GM18867 (cell line): ENCODE data around the gene GRIK4.

Experiments
- ATAC-seq: cut with Tn5 transposase; IDR thresholded peaks from one replicate; pipeline ENCODE4 v1.9.1; 2021; ENCODE audit warnings: mild to moderate bottlenecking, moderate library complexity; ENCODE audit not compliant: unreplicated experiment

Gene GRIK4

GRCh38 chr11:120626791-120627190, 115.2 kb downstream of the GRIK4 start:
- no peak for ATAC-seq

GRCh38 chr11:120627327-120628163, 116.0 kb downstream of the GRIK4 start:
- ATAC-seq = no peak

GRCh38 chr11:120629407-120630080, 118.0 kb downstream of the GRIK4 start:
- ATAC-seq = no peak

GRCh38 chr11:120630122-120630521, 118.6 kb downstream of the GRIK4 start:
- ATAC-seq = no peak

- ATAC-seq = peak; percentile 73
Measured at GRCh38 chr11:120632579-120632978, 121.0 kb downstream of the GRIK4 start.

- no peak for ATAC-seq
Measured at GRCh38 chr11:120633616-120634393, 122.3 kb downstream of the GRIK4 start.

- no peak for ATAC-seq
Measured at GRCh38 chr11:120634706-120635105, 123.2 kb downstream of the GRIK4 start.

GRCh38 chr11:120635136-120635810, 123.7 kb downstream of the GRIK4 start:
- no peak for ATAC-seq

GRCh38 chr11:120637131-120637530, 125.6 kb downstream of the GRIK4 start:
- ATAC-seq = no peak

GRCh38 chr11:120642196-120642894, 130.8 kb downstream of the GRIK4 start:
- ATAC-seq = no peak

GRCh38 chr11:120643284-120643683, 131.7 kb downstream of the GRIK4 start:
- no peak for ATAC-seq

GRCh38 chr11:120645639-120646038, 134.1 kb downstream of the GRIK4 start:
- ATAC-seq = no peak

GRCh38 chr11:120646206-120646605, 134.7 kb downstream of the GRIK4 start:
- ATAC-seq = no peak

- ATAC-seq = no peak
Measured at GRCh38 chr11:120647681-120648080, 136.1 kb downstream of the GRIK4 start.

- ATAC-seq = no peak
Measured at GRCh38 chr11:120648771-120649170, 137.2 kb downstream of the GRIK4 start.

GRCh38 chr11:120649316-120649715, 137.8 kb downstream of the GRIK4 start:
- ATAC-seq = no peak

GRCh38 chr11:120651396-120651795, 139.8 kb downstream of the GRIK4 start:
- no peak for ATAC-seq

GRCh38 chr11:120651836-120652235, 140.3 kb downstream of the GRIK4 start:
- ATAC-seq = no peak

GRCh38 chr11:120652705-120653335, 141.3 kb downstream of the GRIK4 start:
- no peak for ATAC-seq

GRCh38 chr11:120655589-120655988, 144.0 kb downstream of the GRIK4 start:
- ATAC-seq = peak; percentile 48
